Fibroblast of skin of right biceps (primary cell): ENCODE measurements around the gene DOK4.
"Not testable (repeated sequence)": the region's sequence is repeated elsewhere in the genome, so short reads cannot be mapped to it uniquely, and the experiment has no call there.

Experiments
- DNase-seq: peaks from one replicate; pipeline ENCODE4 v3.0.0-alpha.2; 2013

Gene DOK4

GRCh38 chr16:57475711-57476339 is 10.5 kb downstream of the DOK4 start:
- peak; percentile 51 for DNase-seq

DNA sequence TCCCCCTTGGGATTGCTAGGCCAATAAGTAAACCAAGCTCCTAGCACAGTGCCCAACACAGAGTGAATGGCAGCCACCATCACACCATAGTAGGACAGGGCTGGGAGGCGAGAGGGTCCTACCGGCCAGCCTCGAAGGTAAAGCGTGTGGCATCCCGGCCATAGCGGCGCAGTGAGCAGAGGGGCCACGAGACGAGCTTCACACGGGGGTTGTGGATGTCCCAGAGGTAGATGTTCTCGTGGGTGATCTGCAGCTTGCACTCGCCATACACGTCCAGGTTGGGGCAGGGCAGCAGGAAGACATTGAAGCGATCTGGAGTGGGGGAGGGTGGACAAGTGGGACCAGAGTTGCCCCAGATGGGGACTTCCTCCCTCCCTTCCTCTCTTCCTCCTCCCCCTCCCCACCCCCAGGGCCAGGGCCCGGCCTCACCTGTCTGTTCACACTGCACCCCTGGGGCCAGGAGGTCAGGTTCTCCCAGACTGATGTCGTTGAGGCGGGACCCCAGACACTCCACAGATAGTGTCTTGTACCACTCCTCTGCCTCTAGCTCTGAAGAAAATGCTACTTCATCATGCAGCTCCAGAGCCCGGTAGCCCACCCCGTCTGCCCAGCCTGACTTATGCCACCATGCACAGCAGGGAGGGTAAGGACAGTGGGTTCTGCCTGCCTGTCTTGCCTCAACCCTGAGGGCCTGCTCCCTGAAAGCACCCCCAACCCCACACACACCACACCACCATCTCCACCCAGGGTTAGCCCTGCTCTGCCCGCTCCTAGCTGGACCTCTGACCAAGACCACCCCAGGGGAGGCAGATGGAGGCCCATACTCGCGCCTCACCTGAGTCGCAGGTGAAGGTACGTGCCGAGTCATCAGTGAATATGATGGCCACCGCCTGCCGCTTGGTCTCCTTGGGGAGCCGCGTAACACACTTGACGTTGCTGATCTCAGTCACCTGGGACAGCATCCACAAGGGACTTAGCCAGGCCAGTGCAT is 11.3 kb downstream of the DOK4 start:
- no peak for DNase-seq

GRCh38 chr16:57473906-57474305 is 12.4 kb downstream of the DOK4 start:
- DNase-seq, result no peak

DNA sequence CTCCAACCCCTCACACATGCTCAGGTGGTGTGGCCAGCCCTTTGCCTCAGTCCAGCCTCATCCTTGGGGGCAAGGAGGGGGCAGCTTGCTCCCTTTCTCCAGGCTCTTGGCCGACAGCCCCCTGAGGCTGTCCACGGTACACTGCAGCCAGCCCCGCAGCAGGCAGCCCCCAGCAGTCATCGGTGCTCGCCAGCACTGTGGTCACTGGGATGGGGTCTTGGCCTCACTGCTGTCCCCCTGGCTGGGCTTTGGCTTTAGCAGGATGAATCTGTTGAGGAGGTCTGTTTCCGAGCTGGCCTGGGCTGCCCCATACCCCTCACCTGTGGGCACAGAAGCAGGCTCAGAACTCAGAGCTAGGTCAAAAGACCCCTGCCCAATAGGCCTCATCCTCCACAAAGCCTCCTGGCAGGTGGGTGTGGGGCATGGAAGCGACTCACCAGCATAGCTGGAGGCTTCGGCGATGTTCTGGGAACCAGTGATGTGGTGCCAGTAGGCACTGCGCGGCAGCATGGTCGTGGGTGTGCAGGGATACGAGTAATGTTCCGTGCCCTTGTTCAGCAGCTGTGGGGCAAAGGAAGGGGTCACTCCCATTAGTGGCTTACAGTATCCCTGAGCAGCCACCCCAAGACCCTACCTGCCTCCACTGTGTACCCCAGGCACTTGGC is 13.0 kb downstream of the DOK4 start:
- DNase-seq, result no peak

- DNase-seq, result no peak
Observed at GRCh38 chr16:57472665-57473060, 13.6 kb downstream of the DOK4 start.

DNA sequence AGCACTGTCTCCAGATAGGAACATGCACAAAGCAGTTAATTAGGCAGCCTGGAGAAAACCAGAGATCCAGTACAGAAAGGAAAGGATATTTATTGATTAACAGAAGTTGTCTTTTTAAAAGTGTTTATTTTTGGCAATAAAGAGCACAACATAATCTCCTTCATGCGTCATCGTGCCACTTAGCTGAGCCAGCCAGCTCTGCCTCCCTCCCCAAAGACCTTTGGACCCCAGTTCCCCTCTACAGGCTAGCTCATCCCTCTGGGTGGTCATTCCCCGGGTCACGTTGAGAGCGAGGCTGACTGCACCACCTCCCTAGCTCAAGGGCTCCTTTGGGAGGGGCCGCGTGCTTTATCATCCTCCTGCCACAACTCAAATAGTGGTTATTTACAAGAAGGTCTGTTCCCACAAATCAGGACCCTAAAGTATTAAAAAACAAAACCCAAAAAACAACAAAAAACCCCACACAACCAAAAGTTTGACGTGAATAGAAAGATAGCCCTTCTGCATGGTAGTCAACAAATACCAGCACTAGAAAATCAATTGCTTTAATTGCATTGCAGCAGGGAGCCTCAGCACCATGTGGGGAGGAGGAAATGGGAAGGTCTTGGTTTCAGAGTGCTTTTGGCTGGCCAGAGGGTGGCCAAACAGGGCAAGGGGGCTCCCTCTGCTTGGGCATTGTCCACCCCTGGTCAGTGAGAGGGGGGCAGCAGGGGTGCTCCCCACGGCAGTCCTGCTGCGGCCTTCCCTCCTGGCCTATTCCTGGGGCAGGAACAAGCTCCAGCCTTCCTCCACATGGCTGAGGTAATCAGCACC is 14.2 kb downstream of the DOK4 start:
- no peak for DNase-seq

GRCh38 chr16:57471209-57471608 is 15.1 kb downstream of the DOK4 start:
- DNase-seq, result no peak

DNA sequence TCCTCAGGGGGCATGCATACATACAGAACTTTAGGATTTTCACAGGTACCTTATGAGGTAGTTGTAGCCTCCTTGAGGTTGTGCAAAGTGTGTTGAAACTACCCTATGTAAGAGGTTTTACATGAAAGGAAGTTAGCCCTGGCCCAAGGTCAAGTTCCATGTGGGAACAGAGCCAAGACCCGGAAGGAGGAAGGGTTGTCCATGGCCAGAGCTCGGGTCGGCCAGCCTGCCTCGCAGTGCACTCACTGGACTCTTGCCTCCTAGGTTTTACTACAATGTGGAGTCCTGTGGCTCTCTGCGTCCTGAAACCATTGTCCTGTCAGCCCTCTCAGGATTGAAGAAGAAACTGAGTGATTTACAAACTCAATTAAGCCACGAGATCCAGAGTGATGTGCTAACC is 15.6 kb downstream of the DOK4 start:
- no peak for DNase-seq

DNA sequence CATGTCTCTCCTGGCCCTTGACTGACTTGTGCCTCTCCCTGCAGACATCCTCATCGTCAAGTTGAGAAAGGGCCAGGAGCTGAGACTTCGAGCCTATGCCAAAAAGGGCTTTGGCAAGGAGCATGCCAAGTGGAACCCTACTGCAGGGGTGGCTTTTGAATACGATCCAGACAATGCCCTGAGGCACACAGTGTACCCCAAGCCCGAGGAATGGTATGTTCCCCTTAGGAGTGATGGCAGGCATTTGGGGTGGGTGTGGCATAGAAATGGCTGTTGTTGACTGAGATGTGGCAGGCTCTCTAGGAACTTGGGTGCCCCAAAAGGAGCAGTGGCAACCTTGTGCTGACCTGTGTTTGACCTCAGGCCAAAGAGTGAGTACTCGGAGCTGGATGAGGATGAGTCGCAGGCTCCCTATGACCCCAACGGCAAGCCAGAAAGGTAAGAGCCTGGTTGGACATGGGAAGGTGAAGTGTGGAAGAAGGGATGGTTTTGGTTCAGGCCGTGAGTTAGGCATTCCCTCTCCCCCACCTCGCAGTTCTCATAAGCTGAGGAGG is 16.3 kb downstream of the DOK4 start:
- DNase-seq, result no peak

GRCh38 chr16:57469046-57469445 is 17.2 kb downstream of the DOK4 start:
- DNase-seq, result no peak

DNA sequence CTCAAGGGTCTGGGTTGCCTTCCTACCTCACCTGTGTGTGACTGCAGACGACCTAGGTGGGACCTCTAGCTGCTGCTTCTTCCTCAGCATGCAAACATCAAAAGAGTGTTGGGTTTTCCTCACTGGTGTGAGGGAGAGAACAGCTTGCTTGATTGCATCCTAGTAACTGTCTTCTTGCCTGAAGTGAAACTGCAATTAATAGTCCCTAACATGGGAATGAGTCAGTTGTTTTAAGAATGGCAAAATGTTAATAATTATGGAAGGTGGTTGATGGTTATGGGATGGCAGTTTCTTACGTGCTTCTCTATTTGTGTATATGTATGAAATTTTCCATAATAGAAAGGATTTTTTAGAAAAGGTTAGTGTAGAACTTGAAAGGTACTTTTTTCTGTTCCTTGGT is 17.9 kb downstream of the DOK4 start:
- DNase-seq, result no peak

DNA sequence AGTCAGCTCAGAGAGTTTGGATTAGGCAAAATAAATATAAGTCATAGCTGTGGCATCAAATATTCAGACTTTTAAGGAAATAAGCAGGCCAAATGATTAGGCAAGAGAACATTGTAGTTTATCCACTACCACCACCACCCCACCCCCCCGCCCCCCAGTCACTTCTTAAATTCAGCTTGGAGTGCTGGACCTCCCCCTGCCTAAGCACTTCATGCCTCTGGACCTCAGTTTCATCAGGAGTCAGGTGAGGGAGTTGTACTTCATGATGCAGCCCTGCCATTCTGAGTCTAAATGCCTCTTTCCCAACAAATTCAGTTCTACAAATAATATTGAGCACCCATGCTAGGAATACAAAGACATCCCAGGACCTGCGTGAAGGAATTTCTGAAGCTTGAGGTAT is 21.8 kb downstream of the DOK4 start:
- no peak for DNase-seq

- no peak for DNase-seq
Observed at GRCh38 chr16:57462978-57463362, 23.3 kb downstream of the DOK4 start.

DNA sequence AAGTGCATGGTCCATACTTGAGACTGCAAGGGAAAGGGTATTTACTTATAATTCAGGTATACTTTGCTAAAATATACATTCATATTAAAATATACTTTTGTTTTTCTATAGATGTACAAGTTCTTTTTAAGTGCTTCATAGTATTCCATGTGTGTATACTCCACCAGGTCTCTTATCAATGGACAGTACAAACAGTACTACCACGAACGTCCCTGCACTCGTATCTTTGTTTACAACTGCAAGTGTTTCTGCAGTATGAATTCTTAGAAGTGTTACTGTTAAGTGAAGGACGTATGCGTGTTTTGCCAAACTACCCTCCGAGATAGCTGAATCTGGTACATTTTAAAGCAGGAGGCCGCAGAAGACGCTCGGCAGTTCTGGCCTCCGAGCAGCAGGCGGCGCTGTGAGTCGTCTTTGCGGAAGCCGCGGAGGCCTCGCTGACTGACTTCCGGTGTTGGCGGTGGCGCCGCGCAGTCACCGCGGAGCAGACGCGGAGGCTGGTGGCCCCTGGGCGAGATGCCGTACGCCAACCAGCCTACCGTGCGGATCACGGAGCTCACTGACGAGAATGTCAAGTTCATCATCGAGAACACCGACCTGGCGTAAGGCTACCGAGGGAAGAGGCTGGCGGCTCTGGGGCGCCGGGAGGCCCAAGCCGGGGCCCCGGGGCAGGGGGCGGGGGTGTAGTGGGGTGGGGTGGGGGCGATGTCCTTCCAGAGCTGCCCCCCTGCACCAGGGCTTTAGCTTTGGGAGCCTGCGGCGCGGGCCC is 23.9 kb downstream of the DOK4 start, which contains the start of gene POLR2C:
Gene POLR2C, plus strand, starts transcription at position 471 of the 769 bp plus-strand sequence. Its CDS starts 46 bp downstream, at position 517.
- DNase-seq, result peak; percentile 83

GRCh38 chr16:57452021-57452420 is 34.3 kb downstream of the DOK4 start:
- no peak for DNase-seq

- DNase-seq, result peak; percentile 93
Observed at GRCh38 chr16:57447186-57447962, 38.9 kb downstream of the DOK4 start, which contains the start of the genes CIAPIN1 and COQ9. TSS of gene CIAPIN1 (minus strand) at chr16:57447385. CDS start at chr16:57440928, 6,457 bp downstream. TSS of gene COQ9 (plus strand) at chr16:57447479. CDS start at chr16:57447506, 27 bp downstream.

DNA sequence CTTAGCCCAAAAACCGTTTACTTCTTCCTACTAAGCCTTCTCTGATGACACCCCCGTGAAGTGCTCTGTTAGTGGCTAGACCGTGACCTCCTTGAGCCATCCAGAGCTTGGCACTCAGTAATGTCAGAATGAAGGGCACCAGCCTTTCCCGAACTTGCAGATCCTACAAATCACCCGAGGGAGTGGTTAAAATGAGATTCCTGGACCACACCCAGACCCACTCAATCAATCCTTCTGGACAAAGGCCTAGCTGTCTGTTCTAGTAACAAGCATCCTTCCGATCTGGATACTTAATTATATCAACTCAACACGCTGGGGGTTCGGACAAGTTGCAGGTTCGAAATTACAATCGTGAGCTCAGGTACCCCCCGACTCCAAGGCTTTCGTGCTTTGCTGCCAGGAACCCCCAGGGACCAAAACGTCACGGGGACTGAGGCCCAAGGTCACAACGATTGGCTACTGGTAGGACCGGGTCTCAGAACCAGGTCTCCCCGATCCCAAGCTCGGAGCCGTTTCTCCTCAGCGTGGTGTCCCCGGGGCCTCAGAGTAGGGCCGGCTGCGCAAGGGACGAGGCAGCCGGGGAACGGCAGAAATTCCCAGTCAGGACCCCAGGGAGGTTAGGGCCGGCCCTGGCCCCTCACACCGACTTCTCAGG is 39.6 kb downstream of the DOK4 start:
- peak; percentile 22 for DNase-seq

- no peak for DNase-seq
Observed at GRCh38 chr16:57445510-57445909, 40.8 kb downstream of the DOK4 start.

- no peak for DNase-seq
Observed at GRCh38 chr16:57444711-57445110, 41.6 kb downstream of the DOK4 start.

- DNase-seq, result not testable (repeated sequence)
Observed at GRCh38 chr16:57440551-57440950, 45.7 kb downstream of the DOK4 start.
